DND-41 (cell line): ENCODE data around the gene RGCC.

Source experiments
- ATAC-seq: fragments of 200-7000 bp; cut with Tn5 transposase; 3 replicates; pipeline ENCODE4 v1.9.1; 2021; ENCODE audit warnings: low read depth; ENCODE audit not compliant: insufficient read depth
- DNase-seq: peaks from one replicate; pipeline ENCODE4 v3.0.0-alpha.2; 2020
- H2AFZ ChIP-seq: 2 replicates; pipeline ENCODE4 v1.6.0; 2012; ENCODE audit warnings: low read depth, low read length
- H3K27ac ChIP-seq: 2 replicates; pipeline ENCODE4 v1.5.1; 2012; ENCODE audit warnings: low read length, inconsistent platforms
- H3K27me3 ChIP-seq: fragments of 200-600 bp; sonication (generic); 2 replicates; pipeline ENCODE4 v1.6.0; 2012; ENCODE audit warnings: low read length, mild to moderate bottlenecking, inconsistent platforms; ENCODE audit not compliant: insufficient read depth, poor library complexity
- H3K36me3 ChIP-seq: 2 replicates; pipeline ENCODE4 v1.5.1; 2012; ENCODE audit warnings: low read length, inconsistent platforms; ENCODE audit not compliant: insufficient read depth
- H3K4me1 ChIP-seq: 2 replicates; pipeline ENCODE4 v1.5.1; 2012; ENCODE audit warnings: mild to moderate bottlenecking, low read length; ENCODE audit not compliant: insufficient read depth
- H3K4me2 ChIP-seq: 2 replicates; pipeline ENCODE4 v1.6.0; 2012; ENCODE audit warnings: mild to moderate bottlenecking, moderate library complexity, low read length, inconsistent platforms; ENCODE audit not compliant: insufficient read depth
- H3K4me3 ChIP-seq, 2 experiments: fragments of 200-600 bp in 1 of 2; shearing (Covaris generic) in 1 of 2; 2 replicates each; pipeline ENCODE4 v1.5.1; 2012 to 2016; ENCODE audit warnings: inconsistent platforms in 2 of 2, low read length in 2 of 2, mild to moderate bottlenecking in 2 of 2, low read depth in 1 of 2, moderate library complexity in 1 of 2
- H3K79me2 ChIP-seq: 2 replicates; pipeline ENCODE4 v1.6.0; 2012; ENCODE audit warnings: low read length, inconsistent platforms; ENCODE audit not compliant: insufficient read depth
- H3K9ac ChIP-seq: 2 replicates; pipeline ENCODE4 v1.6.0; 2012; ENCODE audit warnings: low read depth, mild to moderate bottlenecking, inconsistent platforms, low read length, moderate library complexity
- H3K9me3 ChIP-seq: 2 replicates; pipeline ENCODE4 v1.5.1; 2012; ENCODE audit warnings: low read length, moderate library complexity, mild to moderate bottlenecking, inconsistent platforms; ENCODE audit not compliant: insufficient read depth, severe bottlenecking
- H4K20me1 ChIP-seq: 2 replicates; pipeline ENCODE4 v1.6.0; 2012; ENCODE audit warnings: low read length; ENCODE audit not compliant: insufficient read depth
- CTCF ChIP-seq: IDR thresholded peaks from 2 replicates; pipeline ENCODE4 v1.5.1; 2012; ENCODE audit warnings: borderline replicate concordance, low read length, moderate library complexity, mild to moderate bottlenecking; ENCODE audit not compliant: poor library complexity, severe bottlenecking; ENCODE audit errors: extremely low read depth
- EZH2 ChIP-seq: IDR thresholded peaks from 3 replicates; pipeline ENCODE4 v1.6.1; 2012; ENCODE audit warnings: borderline replicate concordance, low read depth, mild to moderate bottlenecking, moderate library complexity, low read length, inconsistent platforms; ENCODE audit not compliant: severe bottlenecking

The RGCC gene

GRCh38 chr13:41488124-41488523 is 30.8 kb downstream of the RGCC start:
- Histone ChIP-seq H3K27ac (no peak overlapping the region), H3K79me2 (no peaks in the 10 kb centered on the region), H3K4me3 (no peak overlapping the region), H3K9ac (no peak overlapping the region), H2AFZ (no peak overlapping the region), H3K27me3 (no peaks in the 10 kb centered on the region), H3K36me3 (no peaks in the 10 kb centered on the region), H4K20me1 (no peaks in the 10 kb centered on the region), H3K4me2 (no peak overlapping the region), H3K4me1 (peaks cover 10% of the 10 kb centered on the region), H3K9me3 (no peaks in the 10 kb centered on the region)
- DNase-seq (no peak), ATAC-seq (no peak)
- TF ChIP-seq EZH2 (no peak), CTCF (no peak)

GRCh38 chr13:41490371-41491015 is 33.1 kb downstream of the RGCC start:
- H3K36me3 ChIP-seq: no peaks in the 10 kb centered on the region
- no peak overlapping the region for H3K4me2 ChIP-seq
- H3K4me3 ChIP-seq: no peak overlapping the region
- H3K27ac ChIP-seq: no peak overlapping the region
- H2AFZ ChIP-seq: no peak overlapping the region
- no peaks in the 10 kb centered on the region for H3K27me3 ChIP-seq
- H3K79me2 ChIP-seq: no peaks in the 10 kb centered on the region
- TF ChIP-seq EZH2 (no peak), CTCF (no peak)
- H4K20me1 ChIP-seq: no peaks in the 10 kb centered on the region
- H3K4me1 ChIP-seq: peaks cover 17% of the 10 kb centered on the region
- DNase-seq (no peak), ATAC-seq (no peak)
- H3K9me3 ChIP-seq: no peaks in the 10 kb centered on the region
- no peak overlapping the region for H3K9ac ChIP-seq

GRCh38 chr13:41491436-41491835 is 34.1 kb downstream of the RGCC start:
- H3K27ac ChIP-seq: no peak overlapping the region

More at GRCh38 chr13:41491436-41491835, 34.1 kb downstream of the RGCC start:
- ATAC-seq (no peak), DNase-seq (no peak)
- Histone ChIP-seq H4K20me1 (no peaks in the 10 kb centered on the region), H2AFZ (no peak overlapping the region), H3K4me2 (no peak overlapping the region), H3K9me3 (no peaks in the 10 kb centered on the region), H3K4me1 (peaks cover 17% of the 10 kb centered on the region), H3K9ac (no peak overlapping the region), H3K79me2 (no peaks in the 10 kb centered on the region), H3K36me3 (no peaks in the 10 kb centered on the region), H3K4me3 (no peak overlapping the region), H3K27me3 (no peaks in the 10 kb centered on the region)
- TF ChIP-seq CTCF (no peak), EZH2 (no peak)
